ENCODE data around the gene POU6F1. TPM values are rescaled to one million over a fixed set of nuclear protein-coding genes. Genes with fewer than 3 reads are reported as not detected.

The POU6F1 gene
- total and polyA plus RNA-seq, 2 of the 8 experiments (the other 6 are each of a cell fraction or from before 2014, with no cell fraction given): 5.6 to 8.7 TPM

GRCh38 chr12:51199366-51199945 lies 18.4 kb downstream of the POU6F1 start (continued):
- TF ChIP-seq CHD7 (IDR thresholded peaks at IDR 0.05; ENCODE audit: insufficient replicate concordance, low read length): no peak
- TF ChIP-seq GABPA (IDR thresholded peaks at IDR 0.05; ENCODE audit: borderline replicate concordance, insufficient read depth, low read length): no peak
- no peak for TF ChIP-seq SP1 (IDR thresholded peaks at IDR 0.05; ENCODE audit: low read depth, low read length)
- no peak for TF ChIP-seq FOSL1 (IDR thresholded peaks at IDR 0.05; ENCODE audit: insufficient read depth, low read depth, low read length)
- no peak for TF ChIP-seq BCL11A (IDR thresholded peaks at IDR 0.05; ENCODE audit: low read depth in 2 of 2, low read length in 2 of 2)
- no peak for TF ChIP-seq CBX5 (IDR thresholded peaks at IDR 0.05; ENCODE audit: low read depth, low read length)
- no peak for TF ChIP-seq ATF3 (IDR thresholded peaks at IDR 0.05; ENCODE audit: insufficient read depth, low read depth, low read length)
- TF ChIP-seq BACH1 (IDR thresholded peaks at IDR 0.05; ENCODE audit: low read length): no peak
- no peak for TF ChIP-seq TCF12 (IDR thresholded peaks at IDR 0.05; ENCODE audit: low read depth, low read length)
- TF ChIP-seq JUND (IDR thresholded peaks at IDR 0.05; ENCODE audit: low read length): no peak
- TF ChIP-seq CBX8 (IDR thresholded peaks at IDR 0.05; ENCODE audit: borderline replicate concordance, low read depth, low read length): no peak

Data from H1 (cell line).